ENCODE data around the gene CLCN4.

GRCh38 chrX:10160211-10160610, 3.4 kb downstream of the CLCN4 start:
- TF ChIP-seq CTCF (IDR thresholded peaks at IDR 0.05; ENCODE audit: low read depth, low read length) (no peak), MYC (IDR thresholded peaks at IDR 0.05; ENCODE audit: low read depth, low read length) (no peak), POLR2A (IDR thresholded peaks at IDR 0.05; ENCODE audit: extremely low read depth, insufficient read length) (no peak)
- TF ChIP-seq, protein P1, sequence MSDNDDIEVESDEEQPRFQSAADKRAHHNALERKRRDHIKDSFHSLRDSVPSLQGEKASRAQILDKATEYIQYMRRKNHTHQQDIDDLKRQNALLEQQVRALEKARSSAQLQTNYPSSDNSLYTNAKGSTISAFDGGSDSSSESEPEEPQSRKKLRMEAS (IDR thresholded peaks at IDR 0.05; ENCODE audit: low read depth, low read length) = no peak
